HepG2 (cell line): Measurements from ENCODE around the gene CHTF8. TPM values are rescaled to one million over a fixed set of nuclear protein-coding genes. Genes with fewer than 3 reads are reported as not detected.

ENCODE experiments used
- ATAC-seq: fragments of 200-7000 bp; cut with Tn5 transposase; 3 replicates; pipeline ENCODE4 v1.9.1; 2020; ENCODE audit warnings: mild to moderate bottlenecking, moderate library complexity
- BruUV-seq: library from RNA; stranded (reverse); fragments of 400-500 nt; replicated peaks from 2 replicates; lab custom pipeline; 2021; lab: Mats Ljungman, UMichigan
- CTCF ChIA-PET: fragments of 300-600 bp; formaldehyde crosslinking; extraction: SDS; loops from one replicate; lab custom pipeline; 2021; ENCODE audit warnings: low total read pairs, inconsistent platforms, low intra/inter-chr PET ratio; lab: Yijun Ruan, JAX
- POLR2A ChIA-PET: fragments of 350-600 bp; sonication (Branson Sonifier 250); formaldehyde crosslinking; loops from one replicate; lab custom pipeline; 2020; ENCODE audit warnings: antibody characterized with exemption, inconsistent platforms; lab: Yijun Ruan, JAX
- DNase-seq: peaks from one replicate; pipeline ENCODE4 v3.0.0-alpha.2; 2015; ENCODE audit warnings: low spot score
- FAIRE-seq: peaks from 3 replicates; lab custom pipeline; 2011; peaks lifted over from hg19 to GRCh38; lab: Jason Lieb, UNC
- H2AFZ ChIP-seq: one replicate; pipeline ENCODE4 v1.6.1; 2011; ENCODE audit warnings: low read length, inconsistent platforms
- H3K27ac ChIP-seq: fragments of 300-600 bp; 3 replicates; pipeline ENCODE4 v1.8.0; 2011; ENCODE audit warnings: mixed run types, mild to moderate bottlenecking, mixed read lengths, low read length, inconsistent platforms; ENCODE audit not compliant: insufficient read depth; ENCODE audit errors: extremely low read length
- H3K27me3 ChIP-seq, 2 experiments: fragments of 200-600 bp in 1 of 2; 2 replicates in 1 of 2; 3 replicates in 1 of 2; pipeline versions ENCODE4 v1.6.0 to v1.8.0; 2011; ENCODE audit warnings: low read length in 2 of 2, mild to moderate bottlenecking in 2 of 2, moderate library complexity in 2 of 2, inconsistent platforms in 1 of 2; ENCODE audit not compliant: insufficient read depth in 2 of 2, control insufficient read depth in 1 of 2
- H3K36me3 ChIP-seq, 2 experiments: fragments of 200-600 bp in 1 of 2; replicated peaks in 1 of 2; 2 replicates in 1 of 2; 3 replicates in 1 of 2; pipeline versions ENCODE4 v1.5.1 to v1.8.0; 2011; ENCODE audit warnings: low read length in 2 of 2, inconsistent platforms in 1 of 2; ENCODE audit not compliant: insufficient read depth in 2 of 2, control insufficient read depth in 1 of 2
- H3K4me1 ChIP-seq: 2 replicates; pipeline ENCODE4 v1.5.1; 2012; ENCODE audit warnings: low read length, inconsistent platforms; ENCODE audit not compliant: insufficient read depth
- H3K4me2 ChIP-seq: 2 replicates; pipeline ENCODE4 v1.6.0; 2011; ENCODE audit warnings: low read depth, low read length, inconsistent platforms
- H3K4me3 ChIP-seq, 3 experiments: fragments of 200-600 bp in 1 of 3; sonication (generic), shearing (Covaris generic) in 1 of 3; replicated peaks in 1 of 3; 2 replicates each; pipeline ENCODE4 v1.5.1; 2011 to 2016; ENCODE audit warnings: low read length in 3 of 3, inconsistent platforms in 2 of 3, low read depth in 2 of 3, mild to moderate bottlenecking in 2 of 3, control low read depth in 1 of 3, mixed read lengths in 1 of 3; ENCODE audit not compliant: insufficient read depth in 1 of 3
- H3K79me2 ChIP-seq: one replicate; pipeline ENCODE4 v1.6.1; 2011; ENCODE audit warnings: low read length, inconsistent platforms; ENCODE audit not compliant: insufficient read depth
- H3K9ac ChIP-seq: 2 replicates; pipeline ENCODE4 v1.6.0; 2011; ENCODE audit warnings: mild to moderate bottlenecking, low read depth, low read length, inconsistent platforms; ENCODE audit not compliant: insufficient read depth
- H3K9me3 ChIP-seq: 2 replicates; pipeline ENCODE4 v1.5.1; 2012; ENCODE audit warnings: mild to moderate bottlenecking, low read length
- H4K20me1 ChIP-seq: 2 replicates; pipeline ENCODE4 v1.6.0; 2011; ENCODE audit warnings: inconsistent platforms, mild to moderate bottlenecking, low read length, moderate library complexity; ENCODE audit not compliant: insufficient read depth
- DNMT1 ChIP-seq: sonication (generic); formaldehyde crosslinking; IDR thresholded peaks from 2 replicates; pipeline ENCODE4 v1.5.1; 2020; ENCODE audit warnings: mild to moderate bottlenecking, missing genetic modification reagents
- ZBTB33 ChIP-seq: sonication (generic); formaldehyde crosslinking; IDR thresholded peaks from 2 replicates; pipeline ENCODE4 v1.4.0; 2020; ENCODE audit warnings: missing genetic modification reagents
- ZNF776 ChIP-seq: sonication (generic); formaldehyde crosslinking; IDR thresholded peaks from 2 replicates; pipeline ENCODE4 v1.4.0; 2020; ENCODE audit warnings: mild to moderate bottlenecking, missing genetic modification reagents
- WGBS: methylation state at CpG from one replicate; pipeline ENCODE4 v1.1.6; 2017; ENCODE audit warnings: low lambda C conversion rate; 5-methylcytosine and 5-hydroxymethylcytosine counted together
- in situ Hi-C: cut with HindIII; loops from 2 replicates; pipeline ENCODE4 v1.10.0; 2017; ENCODE audit warnings: low pct_unique_long_range_greater_than_20kb; ENCODE audit not compliant: extremely low pct_ligation_motif_present
- intact Hi-C: fragments of 100-400 bp; cut with micrococcal nuclease; formaldehyde crosslinking; loops from one replicate; pipeline ENCODE4 v1.10.0; 2022; ENCODE audit not compliant: unreplicated experiment
- polyA plus RNA-seq, 8 experiments: library from polyadenylated mRNA; depleted of rRNA in 3 of 8; stranded (reverse) in 7 of 8; unstranded in 1 of 8; fragments of >200 nt; fragmentation: Illumina TruSeq in 4 of 8; extraction: Trizol in 4 of 8; gene quantifications; 2 replicates each; pipeline versions ENCODE4 v1.2.1 to v1.2.3, GENCODE V29; 2011 to 2016; ENCODE audit warnings: low read depth in 4 of 8, missing spikeins in 1 of 8, mixed read lengths in 1 of 8; ENCODE audit not compliant: insufficient read depth in 1 of 8
- total RNA-seq, 5 experiments: library from RNA; depleted of rRNA; stranded (reverse); fragments of >200 nt; fragmentation: Illumina TruSeq; extraction: Trizol; gene quantifications; 2 replicates each; pipeline ENCODE4 v1.2.3, GENCODE V29; 2016; ENCODE audit warnings: low read depth in 1 of 5

Gene CHTF8
- total and polyA plus RNA-seq, 2 of the 13 experiments (the other 11 are each of a cell fraction or from before 2014, with no cell fraction given): 37.2 to 67.5 TPM

- TF ChIP-seq ZBTB33 (CRISPR knock-in tag): 0 out of 2 replicates have a peak, but pooled peaks have one; percentile 18
- TF ChIP-seq ZNF776 (CRISPR knock-in tag): 0 out of 2 replicates have a peak, but pooled peaks have one; percentile 37
- no peak for TF ChIP-seq DNMT1 (CRISPR knock-in tag)
- Histone ChIP-seq H4K20me1 (no peaks in the 10 kb centered on the region), H3K4me1 (peaks cover 14% of the 10 kb centered on the region), H3K9me3 (no peaks in the 10 kb centered on the region), H3K27me3 (peaks cover 4 to 22% of the 10 kb centered on the region in 2 experiments; a peak in 4 of 5 replicates), H3K4me3 (no peak overlapping the region), H3K36me3 (no peaks in the 10 kb centered on the region), H2AFZ (no peak overlapping the region), H3K27ac (no peak overlapping the region), H3K9ac (no peak overlapping the region), H3K79me2 (no peaks in the 10 kb centered on the region), H3K4me2 (no peak overlapping the region)
- no peak for FAIRE-seq
- ChIA-PET CTCF (no interaction called here), POLR2A (interaction anchor here (0.5 kb wide), 1 partner anchor 463 kb away, joined by 3 read pairs; the partner anchor contains the start of gene CDH3)
- in situ Hi-C loops (loop anchor here (10.0 to 25.0 kb wide), 2 partner anchors 113 to 395 kb away; no protein-coding TSS in a partner anchor), intact Hi-C loops (loop anchor here (10.0 kb wide), 1 partner anchor 113 kb away; no protein-coding TSS in a partner anchor)
- ATAC-seq: no peak
- WGBS: 98% methylated on average over 50 of the region's 52 CpGs
- no TSS peak for BruUV-seq
- DNase-seq: no peak
Observed at GRCh38 chr16:69107316-69107962, 24.9 kb downstream of the CHTF8 start.
